ENCODE results near the gene EFCC1. TPM values are rescaled to one million over a fixed set of nuclear protein-coding genes. Genes with fewer than 3 reads are reported as not detected.

The EFCC1 gene
- total and polyA plus RNA-seq, 2 of the 8 experiments (the other 6 are each of a cell fraction or from before 2014, with no cell fraction given): 0.14 to 0.37 TPM

- H3K4ac ChIP-seq (replicated peaks; ENCODE audit: insufficient read length, low read depth, low read length): no peak overlapping the region
- H3K36me3 ChIP-seq (ENCODE audit: control insufficient read depth in 2 of 4, insufficient read depth in 4 of 4, low read length in 3 of 4): no peaks in the 10 kb centered on the region
- H2BK20ac ChIP-seq (ENCODE audit: low read length): no peak overlapping the region
- H2BK5ac ChIP-seq (ENCODE audit: low read depth, low read length): no peak overlapping the region
- H2AK5ac ChIP-seq (ENCODE audit: low read depth, low read length): no peak overlapping the region
- H3K79me1 ChIP-seq (ENCODE audit: low read depth, low read length): no peaks in the 10 kb centered on the region
- peaks cover 0 to 4% (median 0%) of the 10 kb centered on the region in 4 experiments; a peak in 3 of 7 replicates for H3K4me1 ChIP-seq (replicated peaks in 1 of 4; ENCODE audit: control insufficient read depth in 3 of 4, insufficient read depth in 4 of 4, low read length in 3 of 4)
- H3K23me2 ChIP-seq (ENCODE audit: low read depth, low read length): no peaks in the 10 kb centered on the region; the same call in 1 of the 2 replicates
- peaks cover 5 to 23% (median 19%) of the 10 kb centered on the region in 4 experiments for H3K27me3 ChIP-seq (replicated peaks in 1 of 4; ENCODE audit: control insufficient read depth in 3 of 4, extremely low read depth in 1 of 4, insufficient read depth in 3 of 4, low read length in 3 of 4)
- H4K5ac ChIP-seq (ENCODE audit: insufficient read length, low read depth, low read length): no peak overlapping the region
- no peak overlapping the region for H2BK120ac ChIP-seq (replicated peaks; ENCODE audit: low read depth, low read length)
- no peaks in the 10 kb centered on the region for H4K20me1 ChIP-seq (replicated peaks in 1 of 2; ENCODE audit: control insufficient read depth in 1 of 2, insufficient read depth in 2 of 2, low read length in 2 of 2)
- no peak overlapping the region for H2BK15ac ChIP-seq (ENCODE audit: low read length)
- H3K27ac ChIP-seq (ENCODE audit: low read depth, low read length): no peak overlapping the region
- H2AFZ ChIP-seq (ENCODE audit: low read length): no peak overlapping the region
- ChIA-PET CTCF (ENCODE audit: partially characterized antibody) (interaction anchor here (0.8 to 10.0 kb wide), 10 partner anchors 8 to 218 kb away, joined by 3 to 58 read pairs (median 5); partner anchors contain the start of gene EFCC1), POLR2A (ENCODE audit: partially characterized antibody) (interaction anchor here (0.8 to 1.5 kb wide), 2 partner anchors 24 to 26 kb away, joined by 3 read pairs; no protein-coding TSS in a partner anchor)
- no peak for TF ChIP-seq CTBP2 (IDR thresholded peaks at IDR 0.05; ENCODE audit: borderline replicate concordance, insufficient read depth, insufficient read length, low read length)
- TF ChIP-seq E2F6 (IDR thresholded peaks at IDR 0.05): no peak
- TF ChIP-seq POLR2A (IDR thresholded peaks at IDR 0.05; ENCODE audit: control extremely low read depth in 1 of 2, low read depth in 2 of 2, low read length in 2 of 2): no peak
- no peak for TF ChIP-seq POU5F1 (IDR thresholded peaks at IDR 0.05; ENCODE audit: low read depth, low read length)
- no peak for TF ChIP-seq KDM4A (IDR thresholded peaks at IDR 0.05; ENCODE audit: low read depth, low read length, severe bottlenecking)
- TF ChIP-seq CHD2 (IDR thresholded peaks at IDR 0.05; ENCODE audit: low read length): no peak
- no peak for TF ChIP-seq MAFK (IDR thresholded peaks at IDR 0.05; ENCODE audit: low read depth, low read length)
- no peak for TF ChIP-seq CBX8 (IDR thresholded peaks at IDR 0.05; ENCODE audit: borderline replicate concordance, low read depth, low read length)
- TF ChIP-seq NRF1 (IDR thresholded peaks at IDR 0.05; ENCODE audit: low read depth, low read length): no peak
- TF ChIP-seq RXRA (IDR thresholded peaks at IDR 0.05; ENCODE audit: insufficient read depth, low read depth, low read length): no peak
- TF ChIP-seq SIRT6 (IDR thresholded peaks at IDR 0.05; ENCODE audit: low read length): no peak
- no peak for TF ChIP-seq KDM5A (IDR thresholded peaks at IDR 0.05; ENCODE audit: low read length)
- TF ChIP-seq SAP30 (IDR thresholded peaks at IDR 0.05; ENCODE audit: insufficient read depth, insufficient replicate concordance, low read length): no peak
- TF ChIP-seq SIN3A (conservative IDR thresholded peaks at IDR 0.05 in 1 of 2, IDR thresholded peaks at IDR 0.05 in 1 of 2; ENCODE audit: low read depth in 1 of 2, low read length in 2 of 2): no peak
- no peaks in the 10 kb centered on the region for H3K79me2 ChIP-seq (ENCODE audit: control insufficient read depth in 1 of 2, insufficient read depth in 2 of 2, low read length in 2 of 2)
- peak overlapping the region in 3 of 4 experiments; percentile 11 to 52 (median 14); a peak in 5 of 8 replicates for H3K4me3 ChIP-seq (ENCODE audit: extremely low read depth in 1 of 4, insufficient read depth in 2 of 4, low read depth in 3 of 4, low read length in 4 of 4)
- no peak overlapping the region; the same call in 1 of the 2 replicates for H3K18ac ChIP-seq (ENCODE audit: extremely low read depth, low read length)
- no peak overlapping the region for H2BK12ac ChIP-seq (ENCODE audit: low read depth, low read length)
- H3K4me2 ChIP-seq (ENCODE audit: insufficient read depth in 1 of 2, low read depth in 2 of 2, low read length in 2 of 2): peak overlapping the region; percentile 32 to 66; a peak in 3 of 4 replicates
- H3K23ac ChIP-seq (ENCODE audit: insufficient read length): no peak overlapping the region
- no peak overlapping the region for H3K9ac ChIP-seq (replicated peaks in 1 of 4; ENCODE audit: extremely low read depth in 1 of 4, low read depth in 3 of 4, low read length in 3 of 4)
- WGBS, 2 experiments (ENCODE audit: extremely low coverage in 1 of 2, insufficient coverage in 1 of 2, insufficient read length in 1 of 2, insufficient replicate concordance in 2 of 2, low coverage in 1 of 2, low lambda C conversion rate in 2 of 2, missing lambda C conversion rate in 1 of 2): 89% methylated on average over 15 of the region's 15 CpGs; no CpG with 5 or more reads in 1 of the 2 experiments
- no peak overlapping the region for H3K14ac ChIP-seq (ENCODE audit: insufficient read length)
- no peak for DNase-seq (ENCODE audit: low read depth in 1 of 2, low spot score in 2 of 2)
- no peak for FAIRE-seq
- H4K91ac ChIP-seq (replicated peaks; ENCODE audit: insufficient read length, low read length): no peak overlapping the region
- no peak overlapping the region for H3K56ac ChIP-seq (replicated peaks; ENCODE audit: insufficient read length, low read depth, low read length)
- H3K9me3 ChIP-seq (ENCODE audit: insufficient read depth in 2 of 2, low read depth in 1 of 2, low read length in 1 of 2): no peaks in the 10 kb centered on the region
- H4K8ac ChIP-seq (ENCODE audit: extremely low read depth, insufficient read depth, low read length): peak overlapping the region; percentile 63
These were observed 26.4 kb downstream of the EFCC1 start for GRCh38 chr3:129027544-129027880.
